ENCODE data around the gene C2CD2.

DNA sequence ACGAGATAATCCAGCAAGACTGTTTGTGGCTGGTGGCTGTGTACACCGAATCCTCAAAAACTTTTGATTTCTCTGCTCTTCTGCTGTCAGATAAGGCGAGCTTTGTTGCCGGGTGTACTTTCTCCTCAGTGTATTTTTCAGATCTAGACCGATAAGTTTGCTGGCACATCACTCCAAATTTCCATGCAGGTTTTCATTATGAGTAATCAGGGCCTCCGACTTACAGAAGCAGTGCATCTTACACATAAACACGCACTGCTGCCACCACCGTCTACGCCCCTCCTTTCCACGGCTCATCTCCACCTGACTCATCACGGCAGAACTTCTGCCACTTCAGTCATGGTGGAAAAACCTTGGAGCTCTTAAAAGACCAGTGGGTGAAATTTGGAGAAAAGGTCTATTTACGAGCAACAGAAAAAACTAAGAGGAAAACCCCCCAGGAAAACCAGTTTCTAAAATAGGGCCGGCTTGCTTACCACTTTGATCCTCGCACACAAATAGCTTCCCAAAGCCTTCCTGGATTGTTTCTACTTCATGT lies 48.7 kb upstream of the C2CD2 start:
- TF ChIP-seq CTCF (IDR thresholded peaks at IDR 0.05) (no peak), EP300 (IDR thresholded peaks at IDR 0.05) (no peak), POLR2A (IDR thresholded peaks at IDR 0.05) (no peak)
